Measurements from ENCODE around the gene CEP350. TPM values are rescaled to one million over a fixed set of nuclear protein-coding genes. Genes with fewer than 3 reads are reported as not detected.

The CEP350 gene
- total and polyA plus RNA-seq, 2 donors from 2014 or later = 2.8 to 46.5 TPM

DNA sequence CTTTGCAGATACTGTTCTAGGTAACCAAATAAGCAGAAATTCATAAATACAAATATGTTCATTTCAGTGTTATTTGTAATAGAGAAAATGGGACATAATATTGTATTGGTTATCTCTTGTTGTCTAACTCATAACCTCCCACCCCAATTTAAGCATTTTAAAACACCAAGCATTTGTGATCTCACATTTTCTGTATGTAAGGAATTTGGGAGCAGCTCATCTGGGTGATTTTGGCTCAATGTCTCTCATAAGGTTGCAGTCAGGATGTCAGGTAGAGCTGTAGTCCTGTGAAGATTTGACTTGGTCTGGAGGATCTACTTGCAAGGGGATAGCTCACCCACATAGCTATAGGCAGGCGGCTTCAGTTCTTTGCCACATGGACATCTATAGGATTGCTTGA lies 29.5 kb downstream of the CEP350 start:
- FAIRE-seq = no peak
- intact Hi-C loops (cut with DNase I) = no loop called here
- TF ChIP-seq, protein P1, sequence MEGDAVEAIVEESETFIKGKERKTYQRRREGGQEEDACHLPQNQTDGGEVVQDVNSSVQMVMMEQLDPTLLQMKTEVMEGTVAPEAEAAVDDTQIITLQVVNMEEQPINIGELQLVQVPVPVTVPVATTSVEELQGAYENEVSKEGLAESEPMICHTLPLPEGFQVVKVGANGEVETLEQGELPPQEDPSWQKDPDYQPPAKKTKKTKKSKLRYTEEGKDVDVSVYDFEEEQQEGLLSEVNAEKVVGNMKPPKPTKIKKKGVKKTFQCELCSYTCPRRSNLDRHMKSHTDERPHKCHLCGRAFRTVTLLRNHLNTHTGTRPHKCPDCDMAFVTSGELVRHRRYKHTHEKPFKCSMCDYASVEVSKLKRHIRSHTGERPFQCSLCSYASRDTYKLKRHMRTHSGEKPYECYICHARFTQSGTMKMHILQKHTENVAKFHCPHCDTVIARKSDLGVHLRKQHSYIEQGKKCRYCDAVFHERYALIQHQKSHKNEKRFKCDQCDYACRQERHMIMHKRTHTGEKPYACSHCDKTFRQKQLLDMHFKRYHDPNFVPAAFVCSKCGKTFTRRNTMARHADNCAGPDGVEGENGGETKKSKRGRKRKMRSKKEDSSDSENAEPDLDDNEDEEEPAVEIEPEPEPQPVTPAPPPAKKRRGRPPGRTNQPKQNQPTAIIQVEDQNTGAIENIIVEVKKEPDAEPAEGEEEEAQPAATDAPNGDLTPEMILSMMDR (IDR thresholded peaks at IDR 0.05; ENCODE audit: borderline replicate concordance, extremely low read depth, insufficient read depth) = no peak

DNA sequence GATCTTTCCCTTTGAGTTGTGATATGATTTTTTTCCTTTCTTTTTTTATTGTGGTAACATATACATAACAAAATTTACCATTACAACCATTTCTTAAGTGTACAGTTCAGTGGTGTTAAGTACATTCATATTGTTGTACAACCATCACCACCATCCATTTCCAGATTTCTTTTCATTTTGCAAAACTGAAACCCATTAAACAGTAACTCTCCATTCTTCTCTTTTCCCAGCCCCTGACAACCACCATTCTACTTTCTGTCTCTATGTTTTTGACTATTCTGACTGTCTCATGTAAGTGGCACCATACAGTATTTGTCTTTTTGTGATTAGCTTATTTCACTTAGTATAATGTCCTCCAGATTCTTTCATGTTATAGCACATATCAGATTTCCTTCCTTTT lies 30.3 kb downstream of the CEP350 start:
- Histone ChIP-seq H3K9me3 (ENCODE audit: control insufficient read depth in 2 of 3, insufficient read depth in 1 of 3, low read length in 3 of 3) (no peaks in the 10 kb centered on the region), H3K27me3 (ENCODE audit: control insufficient read depth, insufficient read depth, low read length) (no peaks in the 10 kb centered on the region), H3K36me3 (ENCODE audit: control insufficient read depth in 2 of 3, insufficient read depth in 3 of 3, low read length in 3 of 3) (peaks cover 0 to 3% (median 0%) of the 10 kb centered on the region in 3 donors), H3K9ac (ENCODE audit: low read length in 3 of 3) (no peak overlapping the region), H3K4me3 (ENCODE audit: low read length in 3 of 3) (no peak overlapping the region), H3K27ac (ENCODE audit: low read depth in 2 of 2, low read length in 2 of 2) (no peak overlapping the region), H3K4me1 (ENCODE audit: control insufficient read depth in 2 of 3, insufficient read depth in 2 of 3, low read depth in 1 of 3, low read length in 3 of 3) (no peaks in the 10 kb centered on the region)
- DNase-seq = no peak
- TF ChIP-seq, protein P1 (IDR thresholded peaks at IDR 0.05; ENCODE audit: borderline replicate concordance, extremely low read depth, insufficient read depth) = no peak
- intact Hi-C loops (cut with DNase I) = no loop called here
- no peak for FAIRE-seq

More for the DNA sequence above, 29.5 kb downstream of the CEP350 start:
- Histone ChIP-seq H3K9me3 (ENCODE audit: control insufficient read depth in 2 of 3, insufficient read depth in 1 of 3, low read length in 3 of 3) (no peaks in the 10 kb centered on the region), H3K9ac (ENCODE audit: low read length in 3 of 3) (no peak overlapping the region), H3K4me1 (ENCODE audit: control insufficient read depth in 2 of 3, insufficient read depth in 2 of 3, low read depth in 1 of 3, low read length in 3 of 3) (no peaks in the 10 kb centered on the region), H3K4me3 (ENCODE audit: low read length in 3 of 3) (no peak overlapping the region), H3K27ac (ENCODE audit: low read depth in 2 of 2, low read length in 2 of 2) (no peak overlapping the region), H3K27me3 (ENCODE audit: control insufficient read depth, insufficient read depth, low read length) (no peaks in the 10 kb centered on the region), H3K36me3 (ENCODE audit: control insufficient read depth in 2 of 3, insufficient read depth in 3 of 3, low read length in 3 of 3) (peaks cover 0 to 3% (median 0%) of the 10 kb centered on the region in 3 donors)
- DNase-seq = no peak

DNA sequence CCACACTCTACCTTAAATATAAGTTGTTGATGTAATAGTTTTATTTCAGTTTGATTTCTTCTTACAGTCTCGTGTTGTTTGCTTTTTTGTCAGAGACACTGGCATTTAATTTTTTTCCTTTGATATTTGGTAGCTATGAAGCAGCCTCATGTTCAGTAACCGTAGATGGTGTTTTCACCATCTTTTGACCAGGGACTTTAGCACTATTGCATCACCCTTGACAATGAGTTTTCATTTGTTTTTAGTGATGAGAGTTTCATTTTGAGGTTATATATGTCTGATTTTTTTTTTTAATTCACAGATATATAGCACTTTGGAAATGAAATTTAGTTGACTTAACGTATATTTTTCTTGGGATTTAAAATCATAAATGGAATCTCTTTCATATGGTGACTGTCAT lies 36.2 kb downstream of the CEP350 start:
- Histone ChIP-seq H3K27ac (ENCODE audit: low read depth in 2 of 2, low read length in 2 of 2) (no peak overlapping the region), H3K4me3 (ENCODE audit: low read length in 3 of 3) (no peak overlapping the region), H3K9me3 (ENCODE audit: control insufficient read depth in 2 of 3, insufficient read depth in 1 of 3, low read length in 3 of 3) (no peaks in the 10 kb centered on the region), H3K9ac (ENCODE audit: low read length in 3 of 3) (no peak overlapping the region), H3K27me3 (ENCODE audit: control insufficient read depth, insufficient read depth, low read length) (no peaks in the 10 kb centered on the region), H3K36me3 (ENCODE audit: control insufficient read depth in 2 of 3, insufficient read depth in 3 of 3, low read length in 3 of 3) (peaks cover 0 to 7% (median 5%) of the 10 kb centered on the region in 3 donors), H3K4me1 (ENCODE audit: control insufficient read depth in 2 of 3, insufficient read depth in 2 of 3, low read depth in 1 of 3, low read length in 3 of 3) (no peaks in the 10 kb centered on the region)
- DNase-seq (no peak), FAIRE-seq (no peak)
- TF ChIP-seq, protein P1 (IDR thresholded peaks at IDR 0.05; ENCODE audit: borderline replicate concordance, extremely low read depth, insufficient read depth) = no peak
- intact Hi-C loops (cut with DNase I) = no loop called here

DNA sequence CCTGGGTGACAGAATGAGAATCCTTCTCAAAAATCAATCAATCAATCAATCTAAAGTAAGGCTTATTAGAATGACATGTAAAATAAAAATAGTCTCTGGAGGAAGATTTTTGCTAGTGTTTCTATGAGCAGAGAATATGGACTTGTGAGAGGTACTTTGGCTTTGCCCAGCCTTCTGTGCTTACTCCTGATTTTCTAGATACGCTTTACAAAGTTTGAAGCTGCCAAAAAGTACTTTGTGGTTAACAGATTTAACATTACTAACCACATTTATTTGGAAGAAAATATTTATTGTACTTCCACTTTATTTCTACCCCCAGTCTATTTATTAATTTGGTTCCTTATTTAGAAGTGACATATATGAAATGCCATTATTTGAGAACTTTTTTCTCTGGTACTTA lies 41.0 kb downstream of the CEP350 start:
- Histone ChIP-seq H3K4me1 (ENCODE audit: control insufficient read depth in 2 of 3, insufficient read depth in 2 of 3, low read depth in 1 of 3, low read length in 3 of 3) (no peaks in the 10 kb centered on the region), H3K9ac (ENCODE audit: low read length in 3 of 3) (no peak overlapping the region), H3K27ac (ENCODE audit: low read depth in 2 of 2, low read length in 2 of 2) (no peak overlapping the region), H3K27me3 (ENCODE audit: control insufficient read depth, insufficient read depth, low read length) (no peaks in the 10 kb centered on the region), H3K4me3 (ENCODE audit: low read length in 3 of 3) (no peak overlapping the region), H3K9me3 (ENCODE audit: control insufficient read depth in 2 of 3, insufficient read depth in 1 of 3, low read length in 3 of 3) (no peaks in the 10 kb centered on the region), H3K36me3 (ENCODE audit: control insufficient read depth in 2 of 3, insufficient read depth in 3 of 3, low read length in 3 of 3) (peaks cover 0 to 8% (median 6%) of the 10 kb centered on the region in 3 donors)
- intact Hi-C loops (cut with DNase I) = no loop called here
- TF ChIP-seq, protein P1 (IDR thresholded peaks at IDR 0.05; ENCODE audit: borderline replicate concordance, extremely low read depth, insufficient read depth) = no peak
- no peak for DNase-seq
- FAIRE-seq = no peak

All from kidney (tissue), 14 donors.